ENCODE results near the gene TNFRSF11A. TPM values are rescaled to one million over a fixed set of nuclear protein-coding genes. Genes with fewer than 3 reads are reported as not detected.

The TNFRSF11A gene
- total and polyA plus RNA-seq, 2 donors (not counting 1 experiment from before 2014, with no cell fraction given): 0.01 to 1.7 TPM

- no peak overlapping the region for H3K9ac ChIP-seq (ENCODE audit: low read length)
- H3K4me1 ChIP-seq (ENCODE audit: control insufficient read depth in 2 of 2, insufficient read depth in 2 of 2, low read length in 2 of 2): no peaks in the 10 kb centered on the region
- DNase-seq (no peak), ATAC-seq (ENCODE audit: low read depth) (no peak)
- Mint-ChIP-seq H3K4me3 (no peak overlapping the region), H3K4me1 (no peaks in the 10 kb centered on the region), H3K27ac (no peak overlapping the region), H3K27me3 (peaks cover 7% of the 10 kb centered on the region), H3K9me3 (ENCODE audit: insufficient read depth) (no peaks in the 10 kb centered on the region)
- no peaks in the 10 kb centered on the region for H3K27me3 ChIP-seq (replicated peaks in 1 of 4; ENCODE audit: control extremely low read depth in 1 of 4, control insufficient read depth in 3 of 4, insufficient read depth in 4 of 4, low read length in 3 of 4)
- intact Hi-C loops (cut with micrococcal nuclease): no loop called here
- peaks cover 0 to 3% (median 0%) of the 10 kb centered on the region in 3 donors for H3K9me3 ChIP-seq (ENCODE audit: control extremely low read depth in 1 of 3, control insufficient read depth in 2 of 3, insufficient read depth in 1 of 3, low read length in 2 of 3)
- no peaks in the 10 kb centered on the region for H3K36me3 ChIP-seq (replicated peaks in 1 of 2; ENCODE audit: control extremely low read depth in 1 of 2, control insufficient read depth in 1 of 2, extremely low read depth in 1 of 2, insufficient read depth in 2 of 2, low read length in 1 of 2)
- TF ChIP-seq EZH2 (IDR thresholded peaks at IDR 0.05; ENCODE audit: borderline replicate concordance, insufficient read depth, low read depth, low read length, poor library complexity, severe bottlenecking) (no peak), CTCF (IDR thresholded peaks at IDR 0.05) (no peak)
- no peak overlapping the region for H3K4me3 ChIP-seq (ENCODE audit: control extremely low read depth in 1 of 5, extremely low read depth in 1 of 5, insufficient read depth in 1 of 5, low read depth in 2 of 5, low read length in 4 of 5)
- no peak overlapping the region for H3K27ac ChIP-seq (ENCODE audit: low read length in 2 of 2)
- H3K4me2 ChIP-seq (replicated peaks; ENCODE audit: low read depth, low read length, poor library complexity, severe bottlenecking): no peak overlapping the region
- H3K79me2 ChIP-seq (ENCODE audit: control insufficient read depth, insufficient read depth, low read length): no peaks in the 10 kb centered on the region
- POLR2A ChIA-PET: no interaction called here
- H2AFZ ChIP-seq (ENCODE audit: insufficient read depth, low read depth, low read length, poor library complexity, severe bottlenecking): no peak overlapping the region
- CTCF ChIA-PET: no interaction called here
- no peaks in the 10 kb centered on the region for H4K20me1 ChIP-seq (ENCODE audit: control insufficient read depth, insufficient read depth, low read length, poor library complexity, severe bottlenecking)
- 90% methylated on average over 4 of the region's 4 CpGs for WGBS (ENCODE audit: insufficient coverage)
Measured at GRCh38 chr18:62432176-62432575, 107.1 kb downstream of the TNFRSF11A start.

- ChIA-PET CTCF (interaction anchor here (0.6 to 1.2 kb wide), 2 partner anchors 9 to 13 kb away, joined by 3 to 4 read pairs; no protein-coding TSS in a partner anchor), POLR2A (no interaction called here)
- no peaks in the 10 kb centered on the region for H3K79me2 ChIP-seq (ENCODE audit: control insufficient read depth, insufficient read depth, low read length)
- H3K27me3 ChIP-seq (replicated peaks in 1 of 4; ENCODE audit: control extremely low read depth in 1 of 4, control insufficient read depth in 3 of 4, insufficient read depth in 4 of 4, low read length in 3 of 4): peaks cover 0 to 2% (median 0%) of the 10 kb centered on the region in 4 experiments
- H3K9me3 Mint-ChIP-seq (ENCODE audit: insufficient read depth): no peaks in the 10 kb centered on the region
- H3K9ac ChIP-seq (ENCODE audit: low read length): no peak overlapping the region
- no peak overlapping the region for H3K27ac Mint-ChIP-seq
- H3K4me3 ChIP-seq (ENCODE audit: control extremely low read depth in 1 of 5, extremely low read depth in 1 of 5, insufficient read depth in 1 of 5, low read depth in 2 of 5, low read length in 4 of 5): no peak overlapping the region
- no peaks in the 10 kb centered on the region for H3K4me1 ChIP-seq (ENCODE audit: control insufficient read depth in 2 of 2, insufficient read depth in 2 of 2, low read length in 2 of 2)
- no peak for ATAC-seq (ENCODE audit: low read depth)
- H3K27ac ChIP-seq (ENCODE audit: low read length in 2 of 2): no peak overlapping the region
- 100% methylated on average over 2 of the region's 4 CpGs for WGBS (ENCODE audit: insufficient coverage)
- no peak overlapping the region for H2AFZ ChIP-seq (ENCODE audit: insufficient read depth, low read depth, low read length, poor library complexity, severe bottlenecking)
- H3K9me3 ChIP-seq (ENCODE audit: control extremely low read depth in 1 of 3, control insufficient read depth in 2 of 3, insufficient read depth in 1 of 3, low read length in 2 of 3): no peaks in the 10 kb centered on the region
- intact Hi-C loops (cut with micrococcal nuclease): no loop called here
- H3K4me3 Mint-ChIP-seq: no peak overlapping the region
- H3K36me3 ChIP-seq (replicated peaks in 1 of 2; ENCODE audit: control extremely low read depth in 1 of 2, control insufficient read depth in 1 of 2, extremely low read depth in 1 of 2, insufficient read depth in 2 of 2, low read length in 1 of 2): no peaks in the 10 kb centered on the region
- H3K27me3 Mint-ChIP-seq: peaks cover 12% of the 10 kb centered on the region
- no peaks in the 10 kb centered on the region for H4K20me1 ChIP-seq (ENCODE audit: control insufficient read depth, insufficient read depth, low read length, poor library complexity, severe bottlenecking)
- H3K4me2 ChIP-seq (replicated peaks; ENCODE audit: low read depth, low read length, poor library complexity, severe bottlenecking): no peak overlapping the region
- no peak for DNase-seq
- H3K4me1 Mint-ChIP-seq: no peaks in the 10 kb centered on the region
- no peak for TF ChIP-seq EZH2 (IDR thresholded peaks at IDR 0.05; ENCODE audit: borderline replicate concordance, insufficient read depth, low read depth, low read length, poor library complexity, severe bottlenecking)
- TF ChIP-seq CTCF (IDR thresholded peaks at IDR 0.05): no peak
Measured at GRCh38 chr18:62434798-62435197, 109.7 kb downstream of the TNFRSF11A start.

Measured in B cell (primary cell).